ENCODE results near the gene B3GNT8.

B3GNT8 gene

DNA sequence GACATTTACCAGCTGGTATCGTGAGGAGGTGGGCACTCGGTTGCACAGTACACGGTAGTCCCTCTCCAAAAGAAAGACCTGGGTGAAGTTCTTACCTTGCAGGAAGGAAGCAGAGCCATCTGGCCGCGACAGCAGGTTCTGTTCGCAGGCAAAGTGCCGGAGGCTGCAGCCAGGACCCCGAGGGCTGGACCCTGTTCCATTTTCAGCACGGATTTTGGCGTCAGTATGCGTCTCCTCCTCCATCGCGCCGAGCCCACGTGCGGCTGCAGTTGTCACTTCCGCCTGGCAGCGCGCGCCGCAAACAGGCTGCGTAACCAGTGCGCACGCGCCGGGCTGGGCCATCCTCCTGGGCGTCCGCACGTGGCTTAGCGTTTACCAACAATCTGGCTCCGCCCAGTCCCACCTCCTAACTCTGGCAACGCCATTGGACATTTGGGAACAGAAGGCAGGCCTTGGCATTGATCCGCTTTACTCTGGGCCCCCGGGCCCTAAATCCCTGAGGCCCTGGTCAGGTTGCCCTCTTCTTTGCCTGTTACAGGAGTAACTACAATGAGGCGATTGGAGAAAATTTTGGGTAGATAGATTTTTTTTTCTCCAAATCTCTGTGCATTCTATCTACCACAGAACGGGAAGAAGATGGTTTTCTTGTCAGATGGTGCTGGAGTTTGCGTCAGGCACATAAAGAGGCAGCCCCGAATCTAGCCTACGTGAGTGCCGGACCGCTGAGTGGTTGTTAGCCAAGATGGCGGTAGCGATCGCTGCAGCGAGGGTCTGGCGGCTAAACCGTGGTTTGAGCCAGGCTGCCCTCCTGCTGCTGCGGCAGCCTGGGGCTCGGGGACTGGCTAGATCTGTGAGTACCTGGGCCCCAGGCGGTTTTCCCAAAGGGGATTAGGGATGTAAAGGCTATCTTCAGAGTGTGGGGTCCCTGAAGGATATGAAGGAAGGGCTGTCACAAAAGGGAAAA lies 29.8 kb downstream of the B3GNT8 start, which contains the start of the genes BCKDHA and EXOSC5:
Gene BCKDHA, plus strand, starts transcription at position 733 of the 964 bp plus-strand sequence. Its CDS starts 10 bp downstream, at position 743.
Gene EXOSC5, minus strand, starts transcription at position 274 of the 964 bp plus-strand sequence. Its CDS starts 31 bp downstream, at position 243.
- Histone ChIP-seq H3K27ac (peak within 1 kb of the TSS; percentile 94), H3K4me2 (ENCODE audit: low read length) (peak within 1 kb of the TSS; percentile 91)

DNA sequence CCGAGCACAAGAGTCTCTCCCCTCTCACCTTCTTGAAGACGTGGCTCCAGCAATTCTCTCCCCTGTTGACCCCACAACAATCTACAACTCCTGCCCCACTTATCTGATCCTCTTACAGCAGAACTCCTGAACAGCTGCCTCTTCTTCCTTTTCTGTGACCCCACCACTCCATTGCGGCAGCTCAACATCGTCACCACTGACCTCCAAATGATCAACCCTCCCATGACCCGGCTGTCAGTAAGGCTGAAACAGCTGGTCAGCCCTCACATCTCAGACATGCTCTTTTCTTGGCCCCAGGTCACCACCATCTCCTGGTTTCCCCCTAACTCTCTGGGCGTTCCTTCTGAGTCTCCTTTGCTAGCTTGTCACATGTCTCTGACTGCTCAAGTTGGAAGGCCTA lies 31.8 kb downstream of the B3GNT8 start:
- Histone ChIP-seq H3K4me2 (ENCODE audit: low read length) (no peak overlapping the region), H3K4me3 (ENCODE audit: low read depth, low read length) (no peak overlapping the region), H3K36me3 (ENCODE audit: control insufficient read depth, insufficient read depth, low read length) (no peaks in the 10 kb centered on the region), H3K9me3 (ENCODE audit: control insufficient read depth, low read length) (no peaks in the 10 kb centered on the region), H3K27ac (no peak overlapping the region), H3K27me3 (ENCODE audit: control insufficient read depth, insufficient read depth, low read length) (no peaks in the 10 kb centered on the region), H2AFZ (no peak overlapping the region), H3K4me1 (peaks cover 8% of the 10 kb centered on the region), H3K79me2 (peaks cover 19% of the 10 kb centered on the region), H3K9ac (no peak overlapping the region)
- TF ChIP-seq, protein P1, sequence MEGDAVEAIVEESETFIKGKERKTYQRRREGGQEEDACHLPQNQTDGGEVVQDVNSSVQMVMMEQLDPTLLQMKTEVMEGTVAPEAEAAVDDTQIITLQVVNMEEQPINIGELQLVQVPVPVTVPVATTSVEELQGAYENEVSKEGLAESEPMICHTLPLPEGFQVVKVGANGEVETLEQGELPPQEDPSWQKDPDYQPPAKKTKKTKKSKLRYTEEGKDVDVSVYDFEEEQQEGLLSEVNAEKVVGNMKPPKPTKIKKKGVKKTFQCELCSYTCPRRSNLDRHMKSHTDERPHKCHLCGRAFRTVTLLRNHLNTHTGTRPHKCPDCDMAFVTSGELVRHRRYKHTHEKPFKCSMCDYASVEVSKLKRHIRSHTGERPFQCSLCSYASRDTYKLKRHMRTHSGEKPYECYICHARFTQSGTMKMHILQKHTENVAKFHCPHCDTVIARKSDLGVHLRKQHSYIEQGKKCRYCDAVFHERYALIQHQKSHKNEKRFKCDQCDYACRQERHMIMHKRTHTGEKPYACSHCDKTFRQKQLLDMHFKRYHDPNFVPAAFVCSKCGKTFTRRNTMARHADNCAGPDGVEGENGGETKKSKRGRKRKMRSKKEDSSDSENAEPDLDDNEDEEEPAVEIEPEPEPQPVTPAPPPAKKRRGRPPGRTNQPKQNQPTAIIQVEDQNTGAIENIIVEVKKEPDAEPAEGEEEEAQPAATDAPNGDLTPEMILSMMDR (IDR thresholded peaks at IDR 0.05) = no peak

More for the DNA sequence above, 29.8 kb downstream of the B3GNT8 start, which contains the start of the genes BCKDHA and EXOSC5:
- Histone ChIP-seq H3K9ac (peak within 1 kb of the TSS; percentile 62), H3K4me1 (peaks cover 9% of the 10 kb centered on the region), H3K36me3 (ENCODE audit: control insufficient read depth, insufficient read depth, low read length) (no peaks in the 10 kb centered on the region), H3K79me2 (peaks cover 32% of the 10 kb centered on the region), H3K27me3 (ENCODE audit: control insufficient read depth, insufficient read depth, low read length) (no peaks in the 10 kb centered on the region), H3K9me3 (ENCODE audit: control insufficient read depth, low read length) (no peaks in the 10 kb centered on the region), H2AFZ (peak within 1 kb of the TSS; percentile 90), H3K4me3 (ENCODE audit: low read depth, low read length) (peak within 1 kb of the TSS; percentile 99)
- TF ChIP-seq, protein P1 (IDR thresholded peaks at IDR 0.05) = no peak

DNA sequence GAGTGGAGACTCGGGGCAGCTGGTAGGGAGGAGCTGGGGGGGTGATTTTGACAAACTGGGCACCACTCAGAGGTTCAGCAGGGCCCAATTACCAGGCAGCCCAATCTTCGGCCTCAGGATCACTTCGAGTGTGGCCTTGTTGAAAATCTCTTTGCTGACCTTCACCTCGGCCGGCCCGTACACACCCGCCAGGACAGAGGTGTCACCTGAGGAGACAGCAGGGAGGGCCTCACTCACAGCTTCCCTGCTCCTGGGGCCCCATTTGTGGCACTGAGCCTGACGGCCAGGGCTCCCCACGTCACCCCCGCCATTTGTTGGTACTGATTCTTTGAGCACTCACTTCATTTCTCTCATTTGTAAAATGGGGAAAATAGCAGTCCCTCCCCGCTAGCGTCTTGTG lies 34.4 kb downstream of the B3GNT8 start:
- Histone ChIP-seq H3K4me1 (no peaks in the 10 kb centered on the region), H3K9me3 (ENCODE audit: control insufficient read depth, low read length) (no peaks in the 10 kb centered on the region), H3K4me3 (ENCODE audit: low read depth, low read length) (no peak overlapping the region), H3K27me3 (ENCODE audit: control insufficient read depth, insufficient read depth, low read length) (no peaks in the 10 kb centered on the region), H3K4me2 (ENCODE audit: low read length) (no peak overlapping the region), H3K27ac (no peak overlapping the region), H3K36me3 (ENCODE audit: control insufficient read depth, insufficient read depth, low read length) (no peaks in the 10 kb centered on the region), H2AFZ (no peak overlapping the region), H3K9ac (no peak overlapping the region), H3K79me2 (peaks cover 2% of the 10 kb centered on the region)
- TF ChIP-seq, protein P1 (IDR thresholded peaks at IDR 0.05) = no peak

DNA sequence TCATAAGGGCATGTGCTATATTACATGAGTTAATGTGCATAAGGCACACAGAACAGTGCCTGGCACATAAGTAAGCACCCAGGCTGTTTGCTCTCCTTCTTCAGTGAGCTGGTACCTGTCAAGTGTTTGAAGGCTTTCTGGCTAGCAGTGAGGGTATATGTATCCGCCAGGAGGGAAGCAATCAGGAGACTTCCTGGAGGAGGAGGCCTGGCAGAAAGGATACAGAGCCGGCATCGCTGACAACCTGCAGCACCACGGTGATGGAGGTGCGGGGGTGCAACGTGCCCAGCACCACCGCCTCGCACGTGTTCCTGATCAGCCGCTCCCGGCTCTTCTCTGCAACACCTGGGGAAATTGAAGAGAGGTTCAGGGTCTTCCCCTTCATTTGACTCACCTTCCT lies 35.6 kb downstream of the B3GNT8 start:
- H3K27me3 ChIP-seq (ENCODE audit: control insufficient read depth, insufficient read depth, low read length) = no peaks in the 10 kb centered on the region
- no peaks in the 10 kb centered on the region for H3K4me1 ChIP-seq
- no peak overlapping the region for H3K4me2 ChIP-seq (ENCODE audit: low read length)
- H3K9ac ChIP-seq = no peak overlapping the region
- TF ChIP-seq, protein P1 (IDR thresholded peaks at IDR 0.05) = no peak
- no peak overlapping the region for H3K4me3 ChIP-seq (ENCODE audit: low read depth, low read length)
- H3K79me2 ChIP-seq = no peaks in the 10 kb centered on the region
- no peak overlapping the region for H2AFZ ChIP-seq
- no peaks in the 10 kb centered on the region for H3K9me3 ChIP-seq (ENCODE audit: control insufficient read depth, low read length)
- H3K36me3 ChIP-seq (ENCODE audit: control insufficient read depth, insufficient read depth, low read length) = no peaks in the 10 kb centered on the region
- H3K27ac ChIP-seq = no peak overlapping the region
